ENCODE measurements around the gene GATA2. TPM values are rescaled to one million over a fixed set of nuclear protein-coding genes. Genes with fewer than 3 reads are reported as not detected.

GATA2 gene
- total and polyA plus RNA-seq, 2 of the 8 experiments (the other 6 are each of a cell fraction or from before 2014, with no cell fraction given) = 0.03 to 0.30 TPM

DNA sequence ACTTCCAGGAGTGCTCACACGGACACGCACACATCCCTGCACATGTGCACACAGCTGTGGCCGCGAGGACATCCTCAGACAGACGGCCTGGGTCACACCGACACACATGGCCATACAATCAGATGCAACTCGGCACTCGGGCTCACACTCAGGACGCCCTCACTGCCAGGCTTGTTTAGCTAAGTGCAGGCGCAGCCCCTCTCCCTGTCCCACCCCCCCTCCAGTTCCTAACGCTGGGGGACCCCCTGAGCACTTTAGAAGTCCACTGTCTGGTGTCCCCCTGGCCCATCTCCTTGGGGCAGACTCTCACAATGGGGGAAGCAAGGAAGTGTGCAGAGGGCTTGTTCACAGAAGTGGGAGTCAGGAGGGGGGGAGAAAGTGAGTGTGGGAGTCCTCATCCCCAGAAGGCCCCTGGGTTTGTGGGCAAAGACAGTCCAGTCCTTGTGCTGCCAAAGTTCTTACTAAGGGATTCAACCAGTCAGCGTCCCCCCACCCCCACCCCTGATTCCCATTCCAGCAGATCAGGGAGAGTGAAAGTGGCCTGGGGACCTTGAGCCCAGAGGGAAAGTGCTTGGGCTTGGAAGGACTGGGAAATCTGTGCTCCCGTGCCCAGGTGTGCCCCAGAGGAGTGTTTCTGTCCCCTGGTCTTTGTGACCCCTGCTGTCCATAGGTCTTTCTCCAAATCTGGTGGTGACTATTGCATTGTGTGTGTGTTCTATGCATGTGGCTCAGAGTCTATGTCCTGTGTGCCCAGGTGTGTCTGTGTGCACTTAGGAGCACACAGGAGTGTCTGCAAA lies 767 bp upstream of the GATA2 start:
- peak overlapping the region; percentile 35 for H3K4ac ChIP-seq (replicated peaks; ENCODE audit: insufficient read length, low read depth, low read length)
- peak overlapping the region; percentile 32 for H3K18ac ChIP-seq (ENCODE audit: extremely low read depth, low read length)
- H3K56ac ChIP-seq (replicated peaks; ENCODE audit: insufficient read length, low read depth, low read length) = no peak overlapping the region
- no peak overlapping the region for H2BK120ac ChIP-seq (replicated peaks; ENCODE audit: low read depth, low read length)
- no peaks in the 10 kb centered on the region; a peak in 1 of 4 replicates for H3K9me3 ChIP-seq (ENCODE audit: insufficient read depth in 2 of 2, low read depth in 1 of 2, low read length in 1 of 2)
- peak overlapping the region; percentile 47 for H4K91ac ChIP-seq (replicated peaks; ENCODE audit: insufficient read length, low read length)
- no peaks in the 10 kb centered on the region for H3K79me2 ChIP-seq (ENCODE audit: control insufficient read depth in 1 of 2, insufficient read depth in 2 of 2, low read length in 2 of 2)
- no peak overlapping the region; the same call in 1 of the 2 replicates for H2BK15ac ChIP-seq (ENCODE audit: low read length)
- DNase-seq (ENCODE audit: low read depth in 1 of 2, low spot score in 2 of 2) (peak in 1 of 2 experiments; percentile 52), FAIRE-seq (no peak)
- no peak overlapping the region for H4K5ac ChIP-seq (ENCODE audit: insufficient read length, low read depth, low read length)
- H3K4me2 ChIP-seq (ENCODE audit: insufficient read depth in 1 of 2, low read depth in 2 of 2, low read length in 2 of 2) = peak overlapping the region; percentile 28 to 63
- peaks cover 13% of the 10 kb centered on the region; the same call in 1 of the 2 replicates for H3K23me2 ChIP-seq (ENCODE audit: low read depth, low read length)
- 0 out of 8 replicates have a peak overlapping the region, but pooled peaks of 1 of the 4 experiments have one; percentile 50 for H3K4me3 ChIP-seq (ENCODE audit: extremely low read depth in 1 of 4, insufficient read depth in 2 of 4, low read depth in 3 of 4, low read length in 4 of 4)
- H2BK12ac ChIP-seq (ENCODE audit: low read depth, low read length) = peak overlapping the region; percentile 92; the same call in 1 of the 2 replicates
- WGBS, 2 experiments (ENCODE audit: extremely low coverage in 1 of 2, insufficient coverage in 1 of 2, insufficient read length in 1 of 2, insufficient replicate concordance in 2 of 2, low coverage in 1 of 2, low lambda C conversion rate in 2 of 2, missing lambda C conversion rate in 1 of 2) = 9% methylated on average over 13 of the region's 13 CpGs; no CpG with 5 or more reads in 1 of the 2 experiments
- H3K14ac ChIP-seq (ENCODE audit: insufficient read length) = no peak overlapping the region
- H3K36me3 ChIP-seq (ENCODE audit: control insufficient read depth in 2 of 4, insufficient read depth in 4 of 4, low read length in 3 of 4) = peaks cover 0 to 10% (median 0%) of the 10 kb centered on the region in 4 experiments; a peak in 1 of 8 replicates
- H3K9ac ChIP-seq (replicated peaks in 1 of 4; ENCODE audit: extremely low read depth in 1 of 4, low read depth in 3 of 4, low read length in 3 of 4) = no peak overlapping the region
- no peak overlapping the region for H4K8ac ChIP-seq (ENCODE audit: extremely low read depth, insufficient read depth, low read length)
- peak overlapping the region; percentile 43; the same call in 1 of the 2 replicates for H2AK5ac ChIP-seq (ENCODE audit: low read depth, low read length)
- CTCF ChIA-PET (ENCODE audit: partially characterized antibody) = interaction anchor here (1.0 to 2.3 kb wide), 4 partner anchors 11 to 70 kb away, joined by 3 to 13 read pairs (median 6); no protein-coding TSS in a partner anchor
- POLR2A ChIA-PET (ENCODE audit: partially characterized antibody) = interaction anchor here (0.9 to 2.3 kb wide), 2 partner anchors 11 to 14 kb away, joined by 3 to 12 read pairs; no protein-coding TSS in a partner anchor
- peaks cover 87 to 99% (median 98%) of the 10 kb centered on the region in 4 experiments for H3K27me3 ChIP-seq (replicated peaks in 1 of 4; ENCODE audit: control insufficient read depth in 3 of 4, extremely low read depth in 1 of 4, insufficient read depth in 3 of 4, low read length in 3 of 4)
- no peaks in the 10 kb centered on the region for H3K79me1 ChIP-seq (ENCODE audit: low read depth, low read length)
- no peak overlapping the region for H3K23ac ChIP-seq (ENCODE audit: insufficient read length)
- H3K27ac ChIP-seq (ENCODE audit: low read depth, low read length) = no peak overlapping the region
- H4K20me1 ChIP-seq (replicated peaks in 1 of 2; ENCODE audit: control insufficient read depth in 1 of 2, insufficient read depth in 2 of 2, low read length in 2 of 2) = peaks cover 7 to 29% of the 10 kb centered on the region in 2 experiments
- peak overlapping the region; percentile 86; the same call in 1 of the 2 replicates for H2BK20ac ChIP-seq (ENCODE audit: low read length)
- H3K4me1 ChIP-seq (replicated peaks in 1 of 4; ENCODE audit: control insufficient read depth in 3 of 4, insufficient read depth in 4 of 4, low read length in 3 of 4) = peaks cover 0 to 65% (median 41%) of the 10 kb centered on the region in 4 experiments; a peak in 6 of 7 replicates
- H2BK5ac ChIP-seq (ENCODE audit: low read depth, low read length) = peak overlapping the region; percentile 52; the same call in 1 of the 2 replicates
- no peak overlapping the region for H2AFZ ChIP-seq (ENCODE audit: low read length)
- TF ChIP-seq EZH2 (IDR thresholded peaks at IDR 0.05; ENCODE audit: low read depth, low read length, severe bottlenecking) (peak; percentile 76), SUZ12 (IDR thresholded peaks at IDR 0.05; ENCODE audit: low read length) (peak; percentile 87), ASH2L (IDR thresholded peaks at IDR 0.05; ENCODE audit: low read length) (peak; percentile 52), CTBP2 (IDR thresholded peaks at IDR 0.05; ENCODE audit: borderline replicate concordance, insufficient read depth, insufficient read length, low read length) (peak; percentile 92), CBX8 (IDR thresholded peaks at IDR 0.05; ENCODE audit: borderline replicate concordance, low read depth, low read length) (0 out of 2 replicates have a peak, but pooled peaks have one; percentile 10), NRF1 (IDR thresholded peaks at IDR 0.05; ENCODE audit: low read depth, low read length) (no peak)
- TF ChIP-seq, protein P1, sequence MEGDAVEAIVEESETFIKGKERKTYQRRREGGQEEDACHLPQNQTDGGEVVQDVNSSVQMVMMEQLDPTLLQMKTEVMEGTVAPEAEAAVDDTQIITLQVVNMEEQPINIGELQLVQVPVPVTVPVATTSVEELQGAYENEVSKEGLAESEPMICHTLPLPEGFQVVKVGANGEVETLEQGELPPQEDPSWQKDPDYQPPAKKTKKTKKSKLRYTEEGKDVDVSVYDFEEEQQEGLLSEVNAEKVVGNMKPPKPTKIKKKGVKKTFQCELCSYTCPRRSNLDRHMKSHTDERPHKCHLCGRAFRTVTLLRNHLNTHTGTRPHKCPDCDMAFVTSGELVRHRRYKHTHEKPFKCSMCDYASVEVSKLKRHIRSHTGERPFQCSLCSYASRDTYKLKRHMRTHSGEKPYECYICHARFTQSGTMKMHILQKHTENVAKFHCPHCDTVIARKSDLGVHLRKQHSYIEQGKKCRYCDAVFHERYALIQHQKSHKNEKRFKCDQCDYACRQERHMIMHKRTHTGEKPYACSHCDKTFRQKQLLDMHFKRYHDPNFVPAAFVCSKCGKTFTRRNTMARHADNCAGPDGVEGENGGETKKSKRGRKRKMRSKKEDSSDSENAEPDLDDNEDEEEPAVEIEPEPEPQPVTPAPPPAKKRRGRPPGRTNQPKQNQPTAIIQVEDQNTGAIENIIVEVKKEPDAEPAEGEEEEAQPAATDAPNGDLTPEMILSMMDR (IDR thresholded peaks at IDR 0.05; ENCODE audit: control extremely low read depth in 1 of 3, insufficient read depth in 1 of 3, low read depth in 1 of 3, low read length in 3 of 3) = no peak
